ENCODE measurements around the gene HAUS3.

- no peak for TF ChIP-seq YY1 (IDR thresholded peaks at IDR 0.05; ENCODE audit: insufficient read depth, insufficient read length)
- TF ChIP-seq ZNF274 (IDR thresholded peaks at IDR 0.05; ENCODE audit: low read depth, low read length): no peak
- no peak for TF ChIP-seq SUZ12 (IDR thresholded peaks at IDR 0.05; ENCODE audit: extremely low read depth, insufficient read depth, insufficient read length)
These were observed 7.8 kb upstream of the HAUS3 start for GRCh38 chr4:2249526-2250356.

Data from NT2/D1 (cell line).